DND-41 (cell line): Measurements from ENCODE around the gene CCDC51.
"Not testable (repeated sequence)": the region's sequence is repeated elsewhere in the genome, so short reads cannot be mapped to it uniquely, and the experiment has no call there.

Experiments used
- ATAC-seq: fragments of 200-7000 bp; cut with Tn5 transposase; 3 replicates; pipeline ENCODE4 v1.9.1; 2021; ENCODE audit warnings: low read depth; ENCODE audit not compliant: insufficient read depth
- DNase-seq: peaks from one replicate; pipeline ENCODE4 v3.0.0-alpha.2; 2020
- H2AFZ ChIP-seq: 2 replicates; pipeline ENCODE4 v1.6.0; 2012; ENCODE audit warnings: low read depth, low read length
- H3K27ac ChIP-seq: 2 replicates; pipeline ENCODE4 v1.5.1; 2012; ENCODE audit warnings: low read length, inconsistent platforms
- H3K27me3 ChIP-seq: fragments of 200-600 bp; sonication (generic); 2 replicates; pipeline ENCODE4 v1.6.0; 2012; ENCODE audit warnings: low read length, mild to moderate bottlenecking, inconsistent platforms; ENCODE audit not compliant: insufficient read depth, poor library complexity
- H3K36me3 ChIP-seq: 2 replicates; pipeline ENCODE4 v1.5.1; 2012; ENCODE audit warnings: low read length, inconsistent platforms; ENCODE audit not compliant: insufficient read depth
- H3K4me1 ChIP-seq: 2 replicates; pipeline ENCODE4 v1.5.1; 2012; ENCODE audit warnings: mild to moderate bottlenecking, low read length; ENCODE audit not compliant: insufficient read depth
- H3K4me2 ChIP-seq: 2 replicates; pipeline ENCODE4 v1.6.0; 2012; ENCODE audit warnings: mild to moderate bottlenecking, moderate library complexity, low read length, inconsistent platforms; ENCODE audit not compliant: insufficient read depth
- H3K4me3 ChIP-seq, 2 experiments: fragments of 200-600 bp in 1 of 2; shearing (Covaris generic) in 1 of 2; 2 replicates each; pipeline ENCODE4 v1.5.1; 2012 to 2016; ENCODE audit warnings: inconsistent platforms in 2 of 2, low read length in 2 of 2, mild to moderate bottlenecking in 2 of 2, low read depth in 1 of 2, moderate library complexity in 1 of 2
- H3K79me2 ChIP-seq: 2 replicates; pipeline ENCODE4 v1.6.0; 2012; ENCODE audit warnings: low read length, inconsistent platforms; ENCODE audit not compliant: insufficient read depth
- H3K9ac ChIP-seq: 2 replicates; pipeline ENCODE4 v1.6.0; 2012; ENCODE audit warnings: low read depth, mild to moderate bottlenecking, inconsistent platforms, low read length, moderate library complexity
- H3K9me3 ChIP-seq: 2 replicates; pipeline ENCODE4 v1.5.1; 2012; ENCODE audit warnings: low read length, moderate library complexity, mild to moderate bottlenecking, inconsistent platforms; ENCODE audit not compliant: insufficient read depth, severe bottlenecking
- H4K20me1 ChIP-seq: 2 replicates; pipeline ENCODE4 v1.6.0; 2012; ENCODE audit warnings: low read length; ENCODE audit not compliant: insufficient read depth
- EZH2 ChIP-seq: IDR thresholded peaks from 3 replicates; pipeline ENCODE4 v1.6.1; 2012; ENCODE audit warnings: borderline replicate concordance, low read depth, mild to moderate bottlenecking, moderate library complexity, low read length, inconsistent platforms; ENCODE audit not compliant: severe bottlenecking
- TF ChIP-seq, protein P1 (sequence below): IDR thresholded peaks from 2 replicates; pipeline ENCODE4 v1.5.1; 2012; ENCODE audit warnings: borderline replicate concordance, low read length, moderate library complexity, mild to moderate bottlenecking; ENCODE audit not compliant: poor library complexity, severe bottlenecking; ENCODE audit errors: extremely low read depth

Gene CCDC51

DNA sequence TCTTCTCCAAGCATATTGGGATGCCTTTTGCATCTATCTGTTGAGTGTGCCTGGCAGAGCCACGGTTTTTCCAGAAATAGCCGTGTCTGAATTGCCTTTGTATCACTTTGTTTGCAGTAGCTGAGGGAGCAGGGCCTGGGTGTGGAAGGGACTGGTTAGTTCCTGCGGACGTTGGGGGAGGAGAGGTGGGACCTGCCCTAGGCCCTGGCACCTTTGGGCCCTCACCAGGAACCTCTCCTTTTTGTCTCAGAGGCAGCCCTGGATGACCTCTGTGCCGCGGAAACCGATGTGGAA lies 25.3 kb upstream of the CCDC51 start:
- Histone ChIP-seq H2AFZ (no peak overlapping the region), H3K36me3 (peaks cover 59% of the 10 kb centered on the region), H3K4me3 (0 out of 4 replicates have a peak overlapping the region, but pooled peaks of 1 of the 2 experiments have one; percentile 67), H3K9me3 (no peaks in the 10 kb centered on the region), H3K27me3 (no peaks in the 10 kb centered on the region), H4K20me1 (peaks cover 24% of the 10 kb centered on the region; the same call in 1 of the 2 replicates), H3K79me2 (peaks cover 46% of the 10 kb centered on the region), H3K4me2 (peak overlapping the region; percentile 84), H3K4me1 (peaks cover 51% of the 10 kb centered on the region), H3K27ac (peak overlapping the region; percentile 89), H3K9ac (peak overlapping the region; percentile 68)
- ATAC-seq: no peak
- no peak for DNase-seq
- TF ChIP-seq, protein P1, sequence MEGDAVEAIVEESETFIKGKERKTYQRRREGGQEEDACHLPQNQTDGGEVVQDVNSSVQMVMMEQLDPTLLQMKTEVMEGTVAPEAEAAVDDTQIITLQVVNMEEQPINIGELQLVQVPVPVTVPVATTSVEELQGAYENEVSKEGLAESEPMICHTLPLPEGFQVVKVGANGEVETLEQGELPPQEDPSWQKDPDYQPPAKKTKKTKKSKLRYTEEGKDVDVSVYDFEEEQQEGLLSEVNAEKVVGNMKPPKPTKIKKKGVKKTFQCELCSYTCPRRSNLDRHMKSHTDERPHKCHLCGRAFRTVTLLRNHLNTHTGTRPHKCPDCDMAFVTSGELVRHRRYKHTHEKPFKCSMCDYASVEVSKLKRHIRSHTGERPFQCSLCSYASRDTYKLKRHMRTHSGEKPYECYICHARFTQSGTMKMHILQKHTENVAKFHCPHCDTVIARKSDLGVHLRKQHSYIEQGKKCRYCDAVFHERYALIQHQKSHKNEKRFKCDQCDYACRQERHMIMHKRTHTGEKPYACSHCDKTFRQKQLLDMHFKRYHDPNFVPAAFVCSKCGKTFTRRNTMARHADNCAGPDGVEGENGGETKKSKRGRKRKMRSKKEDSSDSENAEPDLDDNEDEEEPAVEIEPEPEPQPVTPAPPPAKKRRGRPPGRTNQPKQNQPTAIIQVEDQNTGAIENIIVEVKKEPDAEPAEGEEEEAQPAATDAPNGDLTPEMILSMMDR: no peak
- TF ChIP-seq EZH2: no peak

DNA sequence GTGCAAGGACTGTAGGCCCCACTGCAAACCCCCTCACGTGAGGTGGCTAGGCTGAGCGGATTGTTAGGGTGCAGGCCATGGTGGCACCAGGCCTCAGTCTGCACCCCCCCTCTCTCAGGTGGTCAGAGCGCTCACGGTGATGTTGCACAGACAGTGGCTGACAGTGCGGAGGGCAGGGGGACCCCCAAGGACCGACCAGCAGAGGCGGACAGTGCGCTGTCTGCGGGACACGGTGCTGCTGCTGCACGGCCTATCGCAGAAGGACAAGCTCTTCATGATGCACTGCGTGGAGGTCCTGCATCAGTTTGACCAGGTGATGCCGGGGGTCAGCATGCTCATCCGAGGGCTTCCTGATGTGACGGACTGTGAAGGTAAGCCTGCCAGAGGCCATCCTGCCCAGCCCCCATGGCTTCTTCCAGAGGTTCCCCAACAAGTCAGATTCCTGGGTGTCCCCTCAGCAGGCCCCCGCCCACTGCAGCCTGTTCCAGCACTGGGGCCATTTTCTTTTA lies 24.8 kb upstream of the CCDC51 start:
- ATAC-seq (no peak), DNase-seq (no peak)
- 0 out of 2 replicates have a peak overlapping the region, but pooled peaks have one; percentile 68 for H3K9ac ChIP-seq
- H3K79me2 ChIP-seq: peaks cover 41% of the 10 kb centered on the region
- peaks cover 59% of the 10 kb centered on the region for H3K36me3 ChIP-seq
- H2AFZ ChIP-seq: no peak overlapping the region
- no peaks in the 10 kb centered on the region for H3K27me3 ChIP-seq
- H3K9me3 ChIP-seq: no peaks in the 10 kb centered on the region
- H3K4me2 ChIP-seq: no peak overlapping the region
- H4K20me1 ChIP-seq: peaks cover 20% of the 10 kb centered on the region; the same call in 1 of the 2 replicates
- no peak overlapping the region for H3K4me3 ChIP-seq
- no peak for TF ChIP-seq EZH2
- TF ChIP-seq, protein P1: no peak
- peaks cover 47% of the 10 kb centered on the region for H3K4me1 ChIP-seq
- no peak overlapping the region for H3K27ac ChIP-seq

DNA sequence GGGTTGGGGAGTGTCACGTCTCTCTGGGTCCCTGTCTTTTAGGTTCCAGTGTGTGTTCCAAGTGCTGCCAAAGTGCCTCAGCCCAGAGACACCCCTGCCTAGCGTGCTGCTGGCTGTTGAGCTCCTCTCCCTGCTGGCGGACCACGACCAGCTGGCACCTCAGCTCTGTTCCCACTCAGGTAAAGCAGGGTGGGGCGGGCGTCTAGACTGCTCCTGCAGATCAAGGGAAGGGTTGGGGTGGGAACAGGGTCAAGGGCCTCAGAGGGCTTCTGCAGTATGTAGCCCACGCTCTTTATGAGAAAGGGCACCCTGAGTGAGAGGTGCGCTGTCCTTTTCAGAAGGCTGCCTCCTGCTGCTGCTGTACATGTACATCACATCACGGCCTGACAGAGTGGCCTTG lies 23.8 kb upstream of the CCDC51 start:
- peaks cover 14% of the 10 kb centered on the region; the same call in 1 of the 2 replicates for H4K20me1 ChIP-seq
- H3K4me2 ChIP-seq: no peak overlapping the region
- H3K9ac ChIP-seq: no peak overlapping the region
- no peak overlapping the region for H3K27ac ChIP-seq
- H3K4me3 ChIP-seq: no peak overlapping the region
- peaks cover 37% of the 10 kb centered on the region for H3K4me1 ChIP-seq
- no peaks in the 10 kb centered on the region for H3K27me3 ChIP-seq
- ATAC-seq: no peak
- peaks cover 31% of the 10 kb centered on the region for H3K79me2 ChIP-seq
- H3K36me3 ChIP-seq: peaks cover 59% of the 10 kb centered on the region
- TF ChIP-seq, protein P1: no peak
- no peak for TF ChIP-seq EZH2
- no peak for DNase-seq
- no peak overlapping the region for H2AFZ ChIP-seq
- no peaks in the 10 kb centered on the region for H3K9me3 ChIP-seq

DNA sequence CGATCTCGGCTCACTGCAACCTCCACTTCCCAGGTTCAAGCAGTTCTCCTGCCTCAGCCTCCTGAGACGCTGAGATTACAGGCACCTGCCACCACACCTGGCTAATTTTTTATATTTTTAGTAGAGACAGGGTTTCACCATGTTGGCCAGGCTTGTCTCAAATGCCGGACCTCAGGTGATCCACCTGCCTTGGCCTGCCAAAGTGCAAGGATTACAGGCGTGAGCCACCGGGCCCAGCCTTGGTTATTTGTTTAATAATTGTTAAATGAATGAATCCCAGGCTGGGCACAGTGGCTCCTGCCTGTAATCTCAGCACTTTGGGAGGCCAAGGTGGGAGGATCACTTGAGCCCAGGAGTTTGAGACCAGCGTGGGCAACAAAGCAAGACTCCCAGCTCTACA lies 21.8 kb upstream of the CCDC51 start:
- H3K27ac ChIP-seq, DNase-seq: not testable (repeated sequence)
- peaks cover 51% of the 10 kb centered on the region for H3K36me3 ChIP-seq

More for the DNA sequence above, 21.8 kb upstream of the CCDC51 start:
- not testable (repeated sequence) for H3K4me2 ChIP-seq, H2AFZ ChIP-seq, ATAC-seq, H3K9ac ChIP-seq, H3K9me3 ChIP-seq, H4K20me1 ChIP-seq, H3K4me3 ChIP-seq, H3K27me3 ChIP-seq
- H3K4me1 ChIP-seq: peaks cover 17% of the 10 kb centered on the region
- peaks cover 11% of the 10 kb centered on the region for H3K79me2 ChIP-seq
